NB4 (cell line): ENCODE results near the gene HNRNPDL.

Experiments
- DNase-seq: peaks from one replicate; pipeline ENCODE4 v3.0.0; 2010; ENCODE audit warnings: low read depth
- H3K4me3 ChIP-seq: one replicate; pipeline ENCODE4 v1.5.1; 2011; ENCODE audit warnings: mild to moderate bottlenecking, low read depth, low read length, moderate library complexity
- MYC ChIP-seq: IDR thresholded peaks from 2 replicates; pipeline ENCODE4 v1.6.1; 2011; ENCODE audit warnings: low read depth, low read length
- POLR2A ChIP-seq: IDR thresholded peaks from 2 replicates; pipeline ENCODE4 v1.6.1; 2011; ENCODE audit warnings: mild to moderate bottlenecking; ENCODE audit not compliant: insufficient read length; ENCODE audit errors: extremely low read depth
- TF ChIP-seq, protein P1 (sequence below): IDR thresholded peaks from 2 replicates; pipeline ENCODE4 v1.6.1; 2011; ENCODE audit warnings: low read depth, low read length
- TF ChIP-seq, protein P2 (sequence below): IDR thresholded peaks from one replicate; pipeline ENCODE4 v1.5.1; 2012; ENCODE audit warnings: low read depth, low read length

HNRNPDL gene

DNA sequence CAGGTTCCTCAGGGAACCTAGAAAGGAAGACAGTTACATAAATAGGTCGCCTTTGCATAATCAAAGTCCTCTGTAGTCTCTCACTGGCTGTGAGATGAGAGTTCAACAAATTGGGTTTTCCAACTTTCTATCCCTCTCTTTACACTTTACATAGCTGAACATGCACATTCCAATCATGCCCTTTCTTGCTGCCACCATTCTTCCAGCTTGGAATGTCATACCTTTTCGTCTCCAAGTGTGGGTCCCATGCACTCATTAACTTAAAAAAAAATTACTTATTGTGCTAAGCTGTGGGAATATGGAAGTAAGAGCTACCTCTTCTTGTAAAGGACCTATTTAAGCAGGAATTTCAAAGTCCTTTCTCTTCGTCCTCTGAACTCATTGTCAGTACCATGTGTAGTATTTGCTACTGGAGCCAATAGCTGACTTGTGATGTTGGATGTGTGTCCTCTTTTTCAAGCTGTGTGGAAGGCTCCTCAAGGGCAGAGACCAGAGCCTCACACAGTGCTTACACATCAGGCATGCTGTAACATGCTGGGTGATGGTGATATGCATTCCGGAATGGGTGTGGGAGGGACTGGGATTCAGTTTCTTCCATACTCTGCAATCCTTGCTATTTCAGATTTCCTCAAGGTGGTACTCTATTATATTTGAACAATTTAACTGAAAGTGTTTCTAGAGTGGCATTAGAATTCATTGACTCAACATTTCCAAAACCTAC is 7.2 kb upstream of the HNRNPDL start:
- TF ChIP-seq MYC (no peak), POLR2A (no peak)
- TF ChIP-seq, protein P1, sequence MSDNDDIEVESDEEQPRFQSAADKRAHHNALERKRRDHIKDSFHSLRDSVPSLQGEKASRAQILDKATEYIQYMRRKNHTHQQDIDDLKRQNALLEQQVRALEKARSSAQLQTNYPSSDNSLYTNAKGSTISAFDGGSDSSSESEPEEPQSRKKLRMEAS = no peak
- TF ChIP-seq, protein P2, sequence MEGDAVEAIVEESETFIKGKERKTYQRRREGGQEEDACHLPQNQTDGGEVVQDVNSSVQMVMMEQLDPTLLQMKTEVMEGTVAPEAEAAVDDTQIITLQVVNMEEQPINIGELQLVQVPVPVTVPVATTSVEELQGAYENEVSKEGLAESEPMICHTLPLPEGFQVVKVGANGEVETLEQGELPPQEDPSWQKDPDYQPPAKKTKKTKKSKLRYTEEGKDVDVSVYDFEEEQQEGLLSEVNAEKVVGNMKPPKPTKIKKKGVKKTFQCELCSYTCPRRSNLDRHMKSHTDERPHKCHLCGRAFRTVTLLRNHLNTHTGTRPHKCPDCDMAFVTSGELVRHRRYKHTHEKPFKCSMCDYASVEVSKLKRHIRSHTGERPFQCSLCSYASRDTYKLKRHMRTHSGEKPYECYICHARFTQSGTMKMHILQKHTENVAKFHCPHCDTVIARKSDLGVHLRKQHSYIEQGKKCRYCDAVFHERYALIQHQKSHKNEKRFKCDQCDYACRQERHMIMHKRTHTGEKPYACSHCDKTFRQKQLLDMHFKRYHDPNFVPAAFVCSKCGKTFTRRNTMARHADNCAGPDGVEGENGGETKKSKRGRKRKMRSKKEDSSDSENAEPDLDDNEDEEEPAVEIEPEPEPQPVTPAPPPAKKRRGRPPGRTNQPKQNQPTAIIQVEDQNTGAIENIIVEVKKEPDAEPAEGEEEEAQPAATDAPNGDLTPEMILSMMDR = no peak
- no peak overlapping the region for H3K4me3 ChIP-seq
- DNase-seq = no peak

DNA sequence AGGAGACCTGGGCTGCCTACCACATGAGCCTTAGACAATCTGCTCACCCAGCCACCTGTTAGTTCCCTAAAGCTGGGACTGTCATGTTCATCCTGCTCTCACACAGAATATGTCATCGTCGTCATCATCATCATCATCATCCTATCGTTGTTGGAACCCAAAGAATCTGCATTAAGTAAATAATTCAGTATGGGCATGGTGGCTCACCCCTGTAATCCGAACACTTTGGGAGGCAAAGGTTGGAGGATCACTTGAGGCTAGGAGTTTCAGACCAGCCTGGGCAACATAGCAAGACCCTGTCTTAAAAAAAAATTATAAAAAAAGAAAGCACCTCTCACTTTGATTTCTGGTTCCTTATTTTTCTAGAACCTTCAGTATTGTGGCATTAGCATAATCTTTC is 6.5 kb upstream of the HNRNPDL start:
- no peak overlapping the region for H3K4me3 ChIP-seq
- DNase-seq = no peak
- TF ChIP-seq MYC = no peak
- TF ChIP-seq, protein P1 = no peak

DNA sequence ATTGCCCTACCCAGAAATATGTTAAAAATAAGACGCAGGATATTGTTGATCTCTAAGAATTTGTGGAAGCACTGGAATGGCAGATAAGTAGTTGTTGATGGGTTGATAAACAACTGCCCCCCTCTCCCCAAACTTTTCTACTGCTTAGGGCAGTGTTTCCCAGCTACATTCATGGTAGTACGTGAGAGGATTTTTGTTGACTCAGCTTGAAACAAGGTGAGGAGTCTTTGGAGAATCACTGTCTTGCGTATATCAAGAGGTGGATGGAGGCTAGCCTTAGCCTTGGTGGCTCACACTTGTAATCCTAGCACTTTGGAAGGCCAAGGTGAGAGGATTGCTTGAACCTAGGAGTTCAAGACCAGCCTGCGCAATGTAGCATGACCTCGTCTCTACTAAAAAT is 5.9 kb upstream of the HNRNPDL start:
- no peak for DNase-seq
- H3K4me3 ChIP-seq = no peak overlapping the region
- TF ChIP-seq, protein P1 = no peak
- TF ChIP-seq POLR2A (no peak), MYC (no peak)
- TF ChIP-seq, protein P2 = no peak

DNA sequence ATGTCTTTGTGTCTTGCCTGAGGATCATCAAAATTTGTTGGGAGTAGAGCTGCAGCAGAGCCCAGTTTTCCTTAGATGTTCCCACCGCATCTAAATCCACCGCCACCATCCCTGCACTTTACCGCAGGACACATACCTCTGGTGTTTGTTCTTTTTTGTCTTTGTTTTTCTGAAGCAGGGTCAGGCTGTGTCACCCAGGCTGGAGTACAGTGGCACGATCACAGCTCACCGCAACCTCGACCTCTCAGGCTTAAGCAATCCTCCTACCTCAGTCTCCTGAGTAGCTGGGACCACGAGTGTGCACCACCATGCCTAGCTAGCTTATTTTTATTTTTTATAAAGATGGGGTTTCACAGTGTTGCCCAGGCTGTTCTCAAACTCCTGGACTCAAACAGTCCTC is 4.7 kb upstream of the HNRNPDL start:
- TF ChIP-seq, protein P2 = no peak
- TF ChIP-seq MYC = no peak
- TF ChIP-seq, protein P1 = no peak
- no peak for TF ChIP-seq POLR2A
- no peak for DNase-seq
- H3K4me3 ChIP-seq = no peak overlapping the region

DNA sequence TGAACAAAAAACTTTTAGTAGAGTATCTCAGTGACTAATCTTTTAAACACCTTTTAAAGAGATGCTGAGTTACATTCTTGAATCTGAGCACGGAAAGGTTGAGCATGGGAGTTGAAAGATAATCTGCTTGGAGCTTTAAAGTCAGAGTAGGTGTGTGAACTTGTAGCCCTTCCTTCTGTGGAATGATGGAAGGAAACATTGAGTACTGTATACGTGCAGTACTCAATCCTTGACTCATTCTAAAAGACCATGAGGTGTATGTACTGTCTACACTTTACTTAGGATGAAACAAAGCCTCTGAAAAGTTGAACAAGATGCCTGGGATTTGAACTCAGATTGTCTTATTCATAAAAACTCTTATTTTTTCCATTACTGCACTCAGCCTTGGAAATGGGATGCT is 3.5 kb upstream of the HNRNPDL start:
- H3K4me3 ChIP-seq = peak overlapping the region; percentile 1
- TF ChIP-seq, protein P2 = no peak
- TF ChIP-seq POLR2A = no peak
- TF ChIP-seq, protein P1 = no peak
- no peak for TF ChIP-seq MYC
- DNase-seq = no peak

DNA sequence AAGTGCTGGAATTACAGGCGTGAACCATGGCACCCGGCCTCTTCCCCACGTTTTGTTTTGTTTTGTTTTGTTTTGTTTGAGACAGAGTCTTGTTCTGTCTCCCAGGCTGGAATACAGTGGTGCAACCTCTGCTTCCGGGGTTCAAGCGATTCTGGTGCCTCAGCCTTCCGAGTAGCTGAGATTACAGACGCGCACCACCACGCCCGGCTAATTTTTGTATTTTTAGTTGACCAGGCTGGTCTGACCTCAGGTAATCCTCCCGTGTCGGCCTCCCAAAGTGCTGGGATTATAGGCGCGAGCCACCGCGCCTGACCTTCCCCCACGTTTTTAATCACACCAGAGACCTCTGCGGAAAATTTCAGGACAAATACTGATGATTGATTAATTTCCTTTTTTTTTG is 2.3 kb upstream of the HNRNPDL start:
- no peak for DNase-seq
- peak overlapping the region; percentile 30 for H3K4me3 ChIP-seq
- TF ChIP-seq, protein P2 = no peak
- TF ChIP-seq MYC (no peak), POLR2A (no peak)
- TF ChIP-seq, protein P1 = no peak
